HepG2 (cell line): ENCODE measurements around the gene ARL5A. TPM values are rescaled to one million over a fixed set of nuclear protein-coding genes. Genes with fewer than 3 reads are reported as not detected.

ENCODE experiments used
- ATAC-seq: fragments of 200-7000 bp; cut with Tn5 transposase; 3 replicates; pipeline ENCODE4 v1.9.1; 2020; ENCODE audit warnings: mild to moderate bottlenecking, moderate library complexity
- BruUV-seq: library from RNA; stranded (reverse); fragments of 400-500 nt; replicated peaks from 2 replicates; lab custom pipeline; 2021; lab: Mats Ljungman, UMichigan
- CTCF ChIA-PET: fragments of 300-600 bp; formaldehyde crosslinking; extraction: SDS; loops from one replicate; lab custom pipeline; 2021; ENCODE audit warnings: low total read pairs, inconsistent platforms, low intra/inter-chr PET ratio; lab: Yijun Ruan, JAX
- POLR2A ChIA-PET: fragments of 350-600 bp; sonication (Branson Sonifier 250); formaldehyde crosslinking; loops from one replicate; lab custom pipeline; 2020; ENCODE audit warnings: antibody characterized with exemption, inconsistent platforms; lab: Yijun Ruan, JAX
- DNase-seq: peaks from one replicate; pipeline ENCODE4 v3.0.0-alpha.2; 2015; ENCODE audit warnings: low spot score
- FAIRE-seq: peaks from 3 replicates; lab custom pipeline; 2011; peaks lifted over from hg19 to GRCh38; lab: Jason Lieb, UNC
- H2AFZ ChIP-seq: one replicate; pipeline ENCODE4 v1.6.1; 2011; ENCODE audit warnings: low read length, inconsistent platforms
- H3K27ac ChIP-seq: fragments of 300-600 bp; 3 replicates; pipeline ENCODE4 v1.8.0; 2011; ENCODE audit warnings: mixed run types, mild to moderate bottlenecking, mixed read lengths, low read length, inconsistent platforms; ENCODE audit not compliant: insufficient read depth; ENCODE audit errors: extremely low read length
- H3K27me3 ChIP-seq, 2 experiments: fragments of 200-600 bp in 1 of 2; 2 replicates in 1 of 2; 3 replicates in 1 of 2; pipeline versions ENCODE4 v1.6.0 to v1.8.0; 2011; ENCODE audit warnings: low read length in 2 of 2, mild to moderate bottlenecking in 2 of 2, moderate library complexity in 2 of 2, inconsistent platforms in 1 of 2; ENCODE audit not compliant: insufficient read depth in 2 of 2, control insufficient read depth in 1 of 2
- H3K36me3 ChIP-seq, 2 experiments: fragments of 200-600 bp in 1 of 2; replicated peaks in 1 of 2; 2 replicates in 1 of 2; 3 replicates in 1 of 2; pipeline versions ENCODE4 v1.5.1 to v1.8.0; 2011; ENCODE audit warnings: low read length in 2 of 2, inconsistent platforms in 1 of 2; ENCODE audit not compliant: insufficient read depth in 2 of 2, control insufficient read depth in 1 of 2
- H3K4me1 ChIP-seq: 2 replicates; pipeline ENCODE4 v1.5.1; 2012; ENCODE audit warnings: low read length, inconsistent platforms; ENCODE audit not compliant: insufficient read depth
- H3K4me2 ChIP-seq: 2 replicates; pipeline ENCODE4 v1.6.0; 2011; ENCODE audit warnings: low read depth, low read length, inconsistent platforms
- H3K4me3 ChIP-seq, 3 experiments: fragments of 200-600 bp in 1 of 3; sonication (generic), shearing (Covaris generic) in 1 of 3; replicated peaks in 1 of 3; 2 replicates each; pipeline ENCODE4 v1.5.1; 2011 to 2016; ENCODE audit warnings: low read length in 3 of 3, inconsistent platforms in 2 of 3, low read depth in 2 of 3, mild to moderate bottlenecking in 2 of 3, control low read depth in 1 of 3, mixed read lengths in 1 of 3; ENCODE audit not compliant: insufficient read depth in 1 of 3
- H3K79me2 ChIP-seq: one replicate; pipeline ENCODE4 v1.6.1; 2011; ENCODE audit warnings: low read length, inconsistent platforms; ENCODE audit not compliant: insufficient read depth
- H3K9ac ChIP-seq: 2 replicates; pipeline ENCODE4 v1.6.0; 2011; ENCODE audit warnings: mild to moderate bottlenecking, low read depth, low read length, inconsistent platforms; ENCODE audit not compliant: insufficient read depth
- H3K9me3 ChIP-seq: 2 replicates; pipeline ENCODE4 v1.5.1; 2012; ENCODE audit warnings: mild to moderate bottlenecking, low read length
- H4K20me1 ChIP-seq: 2 replicates; pipeline ENCODE4 v1.6.0; 2011; ENCODE audit warnings: inconsistent platforms, mild to moderate bottlenecking, low read length, moderate library complexity; ENCODE audit not compliant: insufficient read depth
- CEBPB ChIP-seq: IDR thresholded peaks from 2 replicates; pipeline ENCODE4 v1.6.1; 2011; ENCODE audit warnings: low read depth, low read length, improper control_type of control experiment, borderline replicate concordance
- MAFF ChIP-seq: IDR thresholded peaks from 2 replicates; pipeline ENCODE4 v1.6.1; 2011; ENCODE audit warnings: low read depth, low read length, improper control_type of control experiment
- MAFK ChIP-seq, 2 experiments: IDR thresholded peaks in 1 of 2; conservative IDR thresholded peaks in 1 of 2; 2 replicates each; pipeline ENCODE4 v1.6.1; 2011; ENCODE audit warnings: improper control_type of control experiment in 2 of 2, low read length in 2 of 2
- RBAK ChIP-seq: sonication (generic); formaldehyde crosslinking; IDR thresholded peaks from 2 replicates; pipeline ENCODE4 v1.5.1; 2020; ENCODE audit warnings: mild to moderate bottlenecking, missing genetic modification reagents
- ZNF549 ChIP-seq: sonication (generic); formaldehyde crosslinking; IDR thresholded peaks from 2 replicates; pipeline ENCODE4 v1.5.0; 2020; ENCODE audit warnings: missing genetic modification reagents
- ZNF709 ChIP-seq: sonication (generic); formaldehyde crosslinking; IDR thresholded peaks from 2 replicates; pipeline ENCODE4 v1.5.0; 2020; ENCODE audit warnings: mild to moderate bottlenecking, missing genetic modification reagents
- ZNF746 ChIP-seq: sonication (generic); formaldehyde crosslinking; IDR thresholded peaks from 2 replicates; pipeline ENCODE4 v1.8.0; 2022; ENCODE audit warnings: mild to moderate bottlenecking, missing genetic modification reagents
- ZNF841 ChIP-seq: sonication (generic); formaldehyde crosslinking; IDR thresholded peaks from 2 replicates; pipeline ENCODE4 v1.8.1; 2023; ENCODE audit warnings: missing genetic modification reagents, borderline replicate concordance
- WGBS: methylation state at CpG from one replicate; pipeline ENCODE4 v1.1.6; 2017; ENCODE audit warnings: low lambda C conversion rate; 5-methylcytosine and 5-hydroxymethylcytosine counted together
- in situ Hi-C: cut with HindIII; loops from 2 replicates; pipeline ENCODE4 v1.10.0; 2017; ENCODE audit warnings: low pct_unique_long_range_greater_than_20kb; ENCODE audit not compliant: extremely low pct_ligation_motif_present
- intact Hi-C: fragments of 100-400 bp; cut with micrococcal nuclease; formaldehyde crosslinking; loops from one replicate; pipeline ENCODE4 v1.10.0; 2022; ENCODE audit not compliant: unreplicated experiment
- polyA plus RNA-seq, 8 experiments: library from polyadenylated mRNA; depleted of rRNA in 3 of 8; stranded (reverse) in 7 of 8; unstranded in 1 of 8; fragments of >200 nt; fragmentation: Illumina TruSeq in 4 of 8; extraction: Trizol in 4 of 8; gene quantifications; 2 replicates each; pipeline versions ENCODE4 v1.2.1 to v1.2.3, GENCODE V29; 2011 to 2016; ENCODE audit warnings: low read depth in 4 of 8, missing spikeins in 1 of 8, mixed read lengths in 1 of 8; ENCODE audit not compliant: insufficient read depth in 1 of 8
- total RNA-seq, 5 experiments: library from RNA; depleted of rRNA; stranded (reverse); fragments of >200 nt; fragmentation: Illumina TruSeq; extraction: Trizol; gene quantifications; 2 replicates each; pipeline ENCODE4 v1.2.3, GENCODE V29; 2016; ENCODE audit warnings: low read depth in 1 of 5
- TF ChIP-seq, protein P1 (sequence below): sonication (generic); formaldehyde crosslinking; IDR thresholded peaks from 2 replicates; pipeline ENCODE4 v1.4.0; 2020; ENCODE audit warnings: mild to moderate bottlenecking, missing genetic modification reagents

The ARL5A gene
- total and polyA plus RNA-seq, 2 of the 13 experiments (the other 11 are each of a cell fraction or from before 2014, with no cell fraction given) = 47.5 to 149 TPM

DNA sequence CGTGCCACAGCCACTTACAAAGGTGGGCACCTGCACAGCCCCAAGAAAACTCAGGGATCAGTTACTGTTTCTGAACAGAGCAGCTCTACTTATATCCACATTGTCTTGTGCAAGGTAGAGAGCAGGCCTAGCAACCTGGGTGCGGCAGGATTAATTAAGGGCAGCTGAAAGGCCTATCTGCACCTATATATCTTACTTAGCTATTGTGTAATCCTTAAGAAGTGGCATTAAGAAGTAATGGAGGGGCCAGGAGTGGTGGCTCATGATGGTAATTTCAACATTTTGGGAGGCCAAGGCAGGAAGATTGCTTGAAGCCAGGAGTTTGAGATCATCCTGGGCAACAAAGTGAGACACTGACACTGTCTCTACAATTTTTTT, 12.8 kb upstream of the ARL5A start:
- no peaks in the 10 kb centered on the region for H3K79me2 ChIP-seq
- H2AFZ ChIP-seq = no peak overlapping the region
- in situ Hi-C loops (no loop called here), intact Hi-C loops (no loop called here)
- no peak for DNase-seq
- H3K4me2 ChIP-seq = no peak overlapping the region
- no peak for FAIRE-seq
- H3K9me3 ChIP-seq = no peaks in the 10 kb centered on the region
- no TSS peak for BruUV-seq
- ATAC-seq = no peak
- H3K9ac ChIP-seq = no peak overlapping the region
- no peaks in the 10 kb centered on the region for H3K27me3 ChIP-seq
- peaks cover 33% of the 10 kb centered on the region for H3K4me1 ChIP-seq
- H3K4me3 ChIP-seq = no peak overlapping the region
- H3K27ac ChIP-seq = no peak overlapping the region
- ChIA-PET CTCF (no interaction called here), POLR2A (interaction anchor here (0.9 to 4.8 kb wide), 2 partner anchors 13 to 14 kb away, joined by 3 to 28 read pairs; partner anchors contain the start of gene ARL5A)
- H4K20me1 ChIP-seq = no peaks in the 10 kb centered on the region
- peaks cover 0 to 12% of the 10 kb centered on the region in 2 experiments; a peak in 3 of 5 replicates for H3K36me3 ChIP-seq
- TF ChIP-seq CEBPB (0 out of 2 replicates have a peak, but pooled peaks have one; percentile 26), ZNF549 (CRISPR knock-in tag) (no peak)
- 100% methylated on average over 2 of the region's 2 CpGs for WGBS

DNA sequence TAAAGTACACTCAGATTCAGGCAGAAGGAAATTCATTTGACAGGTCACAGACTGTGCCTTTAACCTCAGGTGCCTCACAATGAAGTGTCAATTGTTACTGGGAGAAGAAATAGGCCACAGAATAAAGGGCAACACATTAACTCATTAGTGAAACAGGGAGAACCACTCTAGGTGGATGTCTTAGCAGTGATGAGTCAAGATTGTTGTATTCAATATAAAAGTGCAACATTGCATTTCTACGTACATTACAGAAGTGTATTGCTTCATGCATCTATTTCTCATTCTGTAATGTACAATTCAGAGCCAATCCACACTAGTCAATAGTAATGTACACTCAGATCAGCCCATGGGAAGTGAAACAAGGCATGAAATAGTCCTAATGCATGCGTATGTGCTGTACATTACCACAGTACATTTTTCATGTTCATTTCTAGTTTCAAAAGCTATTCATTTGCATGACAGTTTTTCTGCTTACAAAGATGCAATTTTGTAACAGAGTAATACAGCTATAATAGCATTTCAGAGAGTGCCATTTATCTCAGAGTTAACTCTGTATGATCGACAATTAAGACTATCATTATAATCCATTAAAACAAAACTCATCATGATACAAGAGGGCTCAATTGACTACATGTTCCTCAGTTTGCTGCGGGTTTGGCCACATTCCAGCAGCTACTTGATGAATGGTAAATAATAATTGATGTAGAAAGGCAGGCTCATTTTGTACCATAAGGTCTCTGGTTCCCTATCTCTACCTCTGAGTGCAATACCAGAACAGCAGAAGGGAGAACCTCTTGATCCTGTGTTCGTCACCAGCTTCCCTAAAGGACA, 12.2 kb upstream of the ARL5A start:
- intact Hi-C loops = no loop called here
- Histone ChIP-seq H2AFZ (no peak overlapping the region), H3K4me3 (no peak overlapping the region), H3K9ac (no peak overlapping the region), H3K4me1 (peaks cover 28% of the 10 kb centered on the region), H3K4me2 (no peak overlapping the region), H3K79me2 (no peaks in the 10 kb centered on the region), H3K27me3 (no peaks in the 10 kb centered on the region), H3K27ac (no peak overlapping the region), H3K9me3 (no peaks in the 10 kb centered on the region), H3K36me3 (peaks cover 0 to 12% of the 10 kb centered on the region in 2 experiments; a peak in 3 of 5 replicates), H4K20me1 (no peaks in the 10 kb centered on the region)
- in situ Hi-C loops = no loop called here
- ChIA-PET CTCF (no interaction called here), POLR2A (interaction anchor here (0.9 to 4.8 kb wide), 2 partner anchors 12 to 14 kb away, joined by 3 to 28 read pairs; partner anchors contain the start of gene ARL5A)
- 96% methylated on average over 5 of the region's 5 CpGs for WGBS
- ATAC-seq (no peak), DNase-seq (no peak), FAIRE-seq (no peak)
- no TSS peak for BruUV-seq
- TF ChIP-seq MAFF = peak; percentile 59
- TF ChIP-seq, protein P1, sequence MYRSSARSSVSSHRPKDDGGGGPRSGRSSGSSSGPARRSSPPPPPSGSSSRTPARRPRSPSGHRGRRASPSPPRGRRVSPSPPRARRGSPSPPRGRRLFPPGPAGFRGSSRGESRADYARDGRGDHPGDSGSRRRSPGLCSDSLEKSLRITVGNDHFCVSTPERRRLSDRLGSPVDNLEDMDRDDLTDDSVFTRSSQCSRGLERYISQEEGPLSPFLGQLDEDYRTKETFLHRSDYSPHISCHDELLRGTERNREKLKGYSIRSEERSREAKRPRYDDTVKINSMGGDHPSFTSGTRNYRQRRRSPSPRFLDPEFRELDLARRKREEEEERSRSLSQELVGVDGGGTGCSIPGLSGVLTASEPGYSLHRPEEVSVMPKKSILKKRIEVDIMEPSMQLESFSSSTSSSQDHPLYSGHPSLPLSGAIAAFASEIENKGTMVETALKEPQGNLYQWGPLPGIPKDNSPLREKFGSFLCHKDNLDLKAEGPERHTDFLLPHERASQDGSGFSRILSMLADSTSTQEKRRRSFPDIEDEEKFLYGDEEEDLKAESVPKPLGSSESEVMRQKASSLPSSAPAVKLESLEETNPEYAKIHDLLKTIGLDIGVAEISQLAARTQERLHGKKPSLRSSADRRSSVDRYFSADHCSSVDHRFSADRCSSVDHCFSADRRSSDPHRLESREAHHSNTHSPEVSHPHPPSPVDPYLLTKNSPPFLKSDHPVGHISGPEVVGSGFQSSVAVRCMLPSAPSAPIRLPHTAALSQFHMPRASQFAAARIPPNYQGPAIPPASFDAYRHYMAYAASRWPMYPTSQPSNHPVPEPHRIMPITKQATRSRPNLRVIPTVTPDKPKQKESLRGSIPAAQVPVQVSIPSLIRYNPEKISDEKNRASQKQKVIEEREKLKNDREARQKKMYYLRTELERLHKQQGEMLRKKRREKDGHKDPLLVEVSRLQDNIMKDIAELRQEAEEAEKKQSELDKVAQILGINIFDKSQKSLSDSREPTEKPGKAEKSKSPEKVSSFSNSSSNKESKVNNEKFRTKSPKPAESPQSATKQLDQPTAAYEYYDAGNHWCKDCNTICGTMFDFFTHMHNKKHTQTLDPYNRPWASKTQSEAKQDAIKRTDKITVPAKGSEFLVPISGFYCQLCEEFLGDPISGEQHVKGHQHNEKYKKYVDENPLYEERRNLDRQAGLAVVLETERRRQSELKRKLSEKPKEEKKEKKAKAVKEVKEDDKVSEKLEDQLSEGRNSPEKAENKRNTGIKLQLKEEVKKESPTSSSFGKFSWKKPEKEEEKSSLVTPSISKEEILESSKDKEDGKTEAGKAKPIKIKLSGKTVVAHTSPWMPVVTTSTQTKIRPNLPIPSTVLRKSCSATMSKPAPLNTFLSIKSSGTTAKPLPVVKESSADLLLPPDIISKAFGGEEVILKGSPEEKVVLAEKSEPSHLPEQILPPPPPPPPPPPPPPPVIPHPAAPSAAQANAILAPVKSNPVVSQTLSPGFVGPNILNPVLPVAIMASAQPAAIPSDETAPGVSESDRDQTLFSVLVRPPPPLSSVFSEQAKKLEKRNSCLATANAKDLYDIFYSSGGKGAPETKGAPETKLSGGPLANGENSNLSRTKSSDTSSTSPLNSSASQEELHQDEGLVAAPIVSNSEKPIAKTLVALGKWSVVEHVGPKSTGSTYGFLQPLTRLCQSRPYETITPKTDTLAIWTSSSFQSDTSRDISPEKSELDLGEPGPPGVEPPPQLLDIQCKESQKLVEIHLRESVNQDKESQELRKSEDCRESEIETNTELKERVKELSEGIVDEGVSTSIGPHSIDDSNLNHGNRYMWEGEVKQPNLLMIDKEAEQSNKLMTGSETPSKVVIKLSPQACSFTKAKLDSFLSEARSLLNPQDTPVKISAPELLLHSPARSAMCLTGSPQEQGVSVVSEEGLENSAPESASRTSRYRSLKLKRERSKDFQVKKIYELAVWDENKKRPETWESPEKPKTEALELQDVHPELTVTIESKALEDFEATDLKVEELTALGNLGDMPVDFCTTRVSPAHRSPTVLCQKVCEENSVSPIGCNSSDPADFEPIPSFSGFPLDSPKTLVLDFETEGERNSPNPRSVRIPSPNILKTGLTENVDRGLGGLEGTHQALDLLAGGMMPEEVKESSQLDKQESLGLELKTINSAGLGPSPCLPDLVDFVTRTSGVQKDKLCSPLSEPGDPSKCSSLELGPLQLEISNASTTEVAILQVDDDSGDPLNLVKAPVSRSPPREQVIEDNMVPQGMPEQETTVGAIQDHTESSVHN (CRISPR knock-in tag) = no peak
- no peak for TF ChIP-seq ZNF709 (CRISPR knock-in tag)
- TF ChIP-seq ZNF746 (CRISPR knock-in tag) = no peak
- TF ChIP-seq RBAK (CRISPR knock-in tag) = no peak
- TF ChIP-seq ZNF841 (CRISPR knock-in tag) = no peak
- peak; percentile 50 to 64; a peak in 2 of 4 replicates for TF ChIP-seq MAFK (conservative IDR thresholded peaks at IDR 0.05 in 1 of 2, IDR thresholded peaks at IDR 0.05 in 1 of 2; ENCODE audit: low read length in 2 of 2)
